Activated CD4-positive, alpha-beta T cell treated with anti-CD3 and anti-CD28 coated beads, Interleukin-10, Interleukin-2, amounts not matched to agents 100 ng/mL and 50 ng/mL, durations not matched to agents 16 hours and 8 hours (primary cell): Measurements from ENCODE around the gene BACH2.

Source experiments
- DNase-seq: peaks from one replicate; pipeline ENCODE4 v3.0.0-alpha.2; 2020

The BACH2 gene

DNA sequence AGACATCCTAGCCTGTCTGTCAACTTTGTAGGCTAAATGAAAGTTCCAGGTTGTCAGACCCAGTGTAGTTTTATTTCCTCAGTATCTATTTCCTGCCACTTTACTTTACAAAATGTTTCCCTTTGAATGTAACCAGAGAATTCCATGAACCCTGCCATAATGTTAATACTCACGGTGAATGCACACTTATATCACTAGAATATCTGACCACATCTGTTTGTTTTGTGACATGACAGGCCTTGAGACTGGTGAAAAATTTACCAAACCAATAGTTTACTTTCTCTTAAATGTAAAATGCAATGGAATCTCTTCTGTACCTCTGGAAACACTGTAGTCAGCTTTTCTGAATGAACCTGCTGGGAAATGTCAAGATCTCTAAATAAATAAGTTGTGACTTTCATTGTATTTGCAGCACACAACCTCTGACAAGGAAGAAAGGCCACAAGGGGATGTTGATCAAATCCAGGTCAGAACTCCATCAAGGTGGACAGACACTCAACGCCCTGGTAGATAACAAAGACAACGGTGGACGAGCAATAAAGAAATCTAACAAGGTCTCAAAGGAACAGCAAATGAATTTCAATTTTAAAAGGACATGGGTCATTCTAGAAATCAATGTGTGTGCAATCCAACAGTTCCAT, 59.2 kb downstream of the BACH2 start:
- DNase-seq, result no peak

DNA sequence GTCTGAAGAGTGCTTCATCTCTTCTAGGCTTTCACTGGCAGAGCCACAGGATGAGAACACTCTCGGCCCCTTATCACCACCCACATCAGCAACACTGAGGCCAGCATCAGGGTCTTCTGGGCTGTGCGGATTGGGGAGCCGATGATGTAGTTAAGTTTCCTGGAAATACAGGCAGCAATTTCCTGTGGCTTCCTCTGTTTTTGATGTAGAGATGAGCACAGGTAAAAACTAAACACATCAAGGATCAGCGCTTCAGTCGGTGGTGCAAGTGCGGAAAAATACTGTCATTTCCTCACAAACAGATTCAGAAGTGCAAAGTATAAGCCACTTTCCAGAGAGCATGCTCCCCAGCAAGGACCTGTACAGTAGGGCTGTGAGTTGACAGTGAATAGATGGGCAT, 62.6 kb downstream of the BACH2 start:
- peak; percentile 86 for DNase-seq

DNA sequence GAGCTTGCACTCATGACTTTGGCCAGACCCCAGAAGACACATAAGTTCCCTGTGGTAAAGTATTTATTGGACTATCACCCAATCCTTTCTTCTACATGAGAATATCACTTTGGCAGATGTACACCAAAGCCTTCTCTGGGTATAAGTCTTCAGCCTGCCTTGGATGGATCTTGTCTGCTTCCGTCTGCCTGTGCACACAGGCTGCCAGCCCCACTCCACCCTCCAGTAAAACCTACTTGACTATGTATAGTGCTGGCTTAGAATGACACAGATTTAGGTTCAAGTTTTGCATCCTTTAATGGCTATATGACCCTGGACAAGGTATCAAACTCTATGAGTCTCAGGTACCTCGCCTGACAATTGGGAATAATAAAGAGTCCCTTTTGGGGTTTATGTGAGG, 63.4 kb downstream of the BACH2 start:
- no peak for DNase-seq

DNA sequence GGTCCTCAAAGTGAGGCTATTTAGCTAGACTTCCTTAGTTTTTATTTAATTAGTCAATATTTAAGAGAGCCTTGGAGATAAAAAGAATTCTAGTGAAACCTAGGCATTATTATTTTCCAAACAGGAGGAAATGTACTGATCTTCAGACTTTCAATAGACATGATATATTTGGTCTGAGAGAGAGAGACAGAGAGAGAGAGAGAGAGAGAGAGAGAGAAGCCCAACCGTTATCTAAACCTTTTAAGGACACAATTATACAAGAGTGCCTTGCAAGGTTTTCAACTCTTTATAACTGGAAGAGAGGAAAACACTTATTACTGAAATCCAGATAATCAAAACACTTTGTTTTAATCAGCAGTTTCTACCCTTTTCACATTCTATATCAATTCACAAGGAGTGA, 64.8 kb downstream of the BACH2 start:
- DNase-seq, result no peak

DNA sequence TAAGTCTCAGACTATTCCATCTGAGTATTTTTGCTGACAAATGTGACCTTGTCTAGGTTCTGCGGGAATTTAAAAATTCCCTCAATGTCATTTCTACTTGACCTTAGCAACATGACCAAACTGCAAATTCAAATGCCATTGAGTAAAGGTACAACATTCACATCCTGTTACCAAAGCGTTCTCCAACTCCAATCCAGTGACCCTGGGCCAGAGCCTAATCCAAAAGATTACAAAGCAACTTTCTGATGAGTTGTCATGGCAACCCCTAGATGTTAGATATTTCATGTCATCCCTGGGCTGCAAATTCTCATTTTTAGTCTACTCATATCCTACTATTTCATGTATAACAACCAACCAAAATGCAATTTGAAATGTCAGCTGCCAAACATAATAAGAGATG, 65.3 kb downstream of the BACH2 start:
- no peak for DNase-seq

DNA sequence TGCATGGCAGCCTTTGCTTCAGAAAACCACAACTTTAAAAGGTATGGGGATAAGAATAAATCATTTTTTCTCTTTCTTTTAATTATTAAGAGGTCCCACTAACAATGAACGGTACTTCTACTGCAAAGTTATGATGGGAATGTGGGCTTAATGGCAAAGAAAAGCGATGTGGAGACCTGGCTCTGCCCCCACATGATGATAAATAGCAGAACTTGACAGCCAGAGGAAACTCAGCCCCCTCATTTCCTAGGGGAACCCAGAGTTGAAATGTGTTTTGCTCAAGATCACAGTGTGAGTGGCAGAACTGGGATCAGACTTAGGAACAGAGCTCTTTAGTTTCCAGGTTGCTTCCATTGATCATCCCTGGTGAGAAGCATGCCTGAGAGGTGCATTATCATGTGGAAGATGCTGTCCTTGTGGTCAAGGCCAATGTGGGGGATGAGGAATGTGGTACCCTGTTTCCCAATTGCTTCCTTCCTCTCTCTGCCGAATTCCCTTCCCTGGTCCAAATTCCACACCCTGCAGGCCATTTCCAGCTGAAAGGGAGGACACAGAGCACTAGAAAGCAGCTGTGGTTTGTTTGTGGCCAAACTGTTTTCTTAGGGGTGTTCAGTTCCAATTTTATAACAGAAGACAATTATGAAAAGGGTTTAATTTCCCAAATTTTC, 66.0 kb downstream of the BACH2 start:
- no peak for DNase-seq

DNA sequence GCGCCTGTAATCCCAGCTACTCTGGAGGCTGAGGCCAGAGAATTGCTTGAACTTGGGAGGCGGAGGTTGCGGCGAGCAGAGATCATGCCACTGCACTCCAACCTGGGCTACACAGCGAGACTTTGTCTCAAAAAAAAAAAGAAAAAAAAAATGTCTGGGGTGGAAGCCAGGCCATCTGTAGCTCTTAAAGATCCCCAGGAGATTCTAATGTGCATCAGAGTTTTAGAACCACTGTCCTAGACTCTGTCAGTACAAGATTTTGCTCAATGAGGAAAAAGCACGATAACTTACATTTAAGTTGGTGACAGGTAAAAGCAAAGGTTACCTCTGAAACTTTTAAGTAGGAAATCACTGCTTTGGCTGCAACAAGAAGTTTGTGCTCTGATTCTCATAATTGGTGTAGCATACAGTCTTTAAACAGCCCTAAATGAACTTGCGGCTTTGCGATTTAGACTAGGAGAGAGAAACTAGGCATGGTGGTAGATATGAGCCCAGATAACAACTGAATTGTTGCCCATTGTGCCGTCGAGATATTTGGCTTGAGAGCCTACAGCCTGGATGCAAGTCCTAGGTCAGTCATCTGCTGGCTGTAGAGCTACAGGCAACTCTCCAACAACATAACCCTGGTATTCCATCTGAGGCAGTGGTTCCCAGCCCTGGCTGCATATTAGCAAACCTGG, 67.2 kb downstream of the BACH2 start:
- DNase-seq, result no peak

DNA sequence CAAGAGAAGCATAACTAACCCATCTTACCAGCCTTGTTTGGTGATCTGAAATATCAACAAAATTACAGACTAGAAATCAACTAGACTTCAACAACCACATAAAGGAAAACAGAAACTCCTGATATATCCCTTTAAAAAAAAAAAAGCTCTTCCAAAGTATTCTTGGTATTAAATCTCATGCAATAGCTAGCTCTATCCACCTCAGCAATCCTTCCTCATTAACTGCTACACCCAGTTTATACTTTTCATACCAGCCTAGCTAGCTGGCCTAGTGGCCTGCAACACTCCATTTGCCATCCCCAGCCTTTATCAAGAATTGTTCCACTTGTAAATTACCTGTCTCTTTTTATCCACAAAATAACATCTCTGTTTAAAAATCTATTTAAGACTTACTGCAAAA, 69.0 kb downstream of the BACH2 start:
- DNase-seq, result no peak

DNA sequence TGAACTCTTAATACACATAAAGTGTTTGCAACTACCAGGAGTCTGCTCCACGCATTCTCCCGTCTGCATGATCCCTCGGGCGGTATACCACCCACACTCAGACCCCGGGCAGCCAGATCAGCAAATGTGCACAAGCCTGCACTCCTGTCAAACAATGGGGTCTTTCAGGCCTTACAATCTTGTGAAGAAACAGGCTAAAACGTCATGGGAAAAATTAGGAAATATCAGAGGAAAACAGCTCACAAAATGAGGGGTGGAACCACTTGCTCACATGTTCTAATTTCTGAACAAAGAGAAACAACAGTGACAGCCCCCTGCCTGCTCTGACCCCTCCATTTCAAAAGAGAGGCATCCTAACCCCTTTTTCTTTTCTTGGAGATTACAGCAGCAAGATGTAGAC, 69.4 kb downstream of the BACH2 start:
- no peak for DNase-seq

DNA sequence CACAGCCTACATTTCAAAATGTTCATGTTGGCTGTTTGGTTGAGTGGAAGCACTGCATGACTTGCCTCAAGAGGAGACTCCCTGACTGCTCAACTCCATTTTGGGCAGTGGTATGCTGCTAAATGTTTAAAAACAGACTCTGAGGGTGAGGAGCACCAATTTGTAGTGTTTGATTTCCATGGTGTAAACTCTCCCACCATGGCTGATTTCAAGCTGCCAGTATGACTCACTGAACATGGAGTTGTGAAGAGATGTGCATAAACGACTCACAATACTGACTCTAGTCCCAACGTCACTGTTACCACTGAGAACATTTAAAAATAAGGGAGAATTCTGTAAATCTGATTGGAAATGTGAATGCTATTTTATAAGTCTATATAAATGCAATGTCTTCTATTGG, 70.4 kb downstream of the BACH2 start:
- DNase-seq, result peak; percentile 51

DNA sequence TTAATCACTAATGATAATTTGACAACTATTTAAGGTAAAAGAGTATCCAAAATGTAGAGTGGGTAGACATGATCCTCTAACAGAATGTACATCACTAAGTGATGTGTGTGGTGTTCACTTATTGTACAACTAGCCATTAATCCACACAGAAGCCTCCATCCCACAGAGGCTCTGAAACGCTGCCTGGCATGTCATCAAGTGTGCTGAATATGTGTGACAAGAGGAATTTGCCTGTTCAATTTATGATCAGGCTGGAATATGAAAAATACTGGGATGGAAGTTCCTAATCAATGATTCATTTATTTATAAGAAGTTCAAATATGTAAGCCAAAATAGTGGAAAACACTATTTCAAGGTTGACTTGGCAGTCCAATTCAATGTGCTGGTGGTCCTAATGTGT, 72.4 kb downstream of the BACH2 start:
- no peak for DNase-seq

DNA sequence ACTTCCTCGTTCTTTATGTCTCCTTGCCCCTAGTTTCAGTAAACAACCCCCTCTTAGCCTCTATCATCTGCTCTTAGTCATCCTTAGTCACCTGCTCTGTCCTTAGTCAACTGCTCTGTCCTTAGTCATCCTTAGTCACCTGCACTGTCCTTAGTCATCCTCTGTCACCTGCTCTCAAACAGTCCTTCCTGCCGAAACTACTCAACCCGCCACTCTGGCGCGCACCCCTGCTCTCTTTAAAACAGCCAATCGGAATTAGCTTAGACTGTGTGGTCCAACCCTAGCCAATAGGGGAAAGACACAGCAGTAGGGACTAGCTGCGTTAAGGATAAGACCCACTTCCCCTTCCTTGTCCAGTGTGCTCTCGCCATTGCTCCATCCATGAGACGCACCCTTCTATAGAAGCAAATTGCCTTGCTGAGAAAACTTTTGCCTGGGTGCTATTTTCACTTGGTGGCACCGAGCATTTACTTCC, 73.9 kb downstream of the BACH2 start:
- peak; percentile 72 for DNase-seq

DNA sequence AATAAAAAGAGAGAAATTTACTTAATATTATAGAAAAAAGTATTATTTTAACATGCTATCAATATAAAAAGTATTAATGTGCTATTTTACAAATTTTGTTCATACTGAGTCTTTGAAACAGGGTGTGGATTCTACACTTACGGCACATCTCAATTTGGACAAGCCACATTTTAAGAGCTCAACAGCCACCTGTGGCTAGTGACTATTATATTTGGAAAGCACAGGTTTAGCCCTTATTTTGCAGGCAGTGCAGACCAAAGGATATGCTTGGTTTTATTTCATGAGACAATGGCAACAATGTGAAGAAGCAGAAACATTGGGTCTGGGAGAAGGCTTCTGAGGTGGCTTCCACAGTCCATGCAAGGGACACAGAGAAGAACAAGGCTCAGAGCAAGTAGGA, 74.6 kb downstream of the BACH2 start:
- DNase-seq, result no peak

DNA sequence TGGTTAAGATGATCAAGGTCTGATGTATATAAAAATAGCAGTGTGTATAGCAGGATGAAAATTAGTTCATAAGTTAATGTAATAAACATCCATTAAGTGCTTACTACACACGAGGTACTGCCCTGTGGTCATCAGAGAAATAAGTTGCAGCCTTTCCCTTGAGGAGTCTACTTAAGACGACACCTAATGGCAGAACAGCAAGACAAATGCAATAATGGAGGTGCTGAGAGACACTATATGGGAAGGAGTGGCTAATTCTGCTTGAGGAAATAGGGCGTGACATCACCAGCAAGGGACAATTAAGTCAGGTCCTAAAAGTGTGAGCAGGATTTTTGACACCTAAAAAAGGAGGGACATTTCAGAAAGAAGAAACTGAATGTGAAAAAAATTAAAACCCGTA, 75.2 kb downstream of the BACH2 start:
- DNase-seq, result no peak

DNA sequence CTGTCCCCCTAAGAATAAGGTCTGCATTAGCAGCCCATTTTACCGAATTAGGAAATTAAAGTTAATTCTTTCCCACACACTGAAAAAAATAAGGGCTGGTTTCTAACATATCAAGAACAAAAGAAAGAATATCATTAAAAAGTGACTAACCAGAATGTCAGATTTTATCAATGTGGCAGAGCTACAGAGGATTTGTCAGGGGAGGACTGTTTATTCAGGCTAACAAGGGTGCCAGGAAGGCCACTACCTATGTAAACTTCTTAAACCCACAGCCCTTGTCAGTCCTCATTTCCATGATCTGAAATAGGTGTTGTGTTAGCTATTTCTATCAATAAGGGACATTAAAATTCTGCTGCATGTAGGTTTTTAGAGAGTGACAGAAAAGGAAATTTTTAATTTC, 76.4 kb downstream of the BACH2 start:
- DNase-seq, result no peak

DNA sequence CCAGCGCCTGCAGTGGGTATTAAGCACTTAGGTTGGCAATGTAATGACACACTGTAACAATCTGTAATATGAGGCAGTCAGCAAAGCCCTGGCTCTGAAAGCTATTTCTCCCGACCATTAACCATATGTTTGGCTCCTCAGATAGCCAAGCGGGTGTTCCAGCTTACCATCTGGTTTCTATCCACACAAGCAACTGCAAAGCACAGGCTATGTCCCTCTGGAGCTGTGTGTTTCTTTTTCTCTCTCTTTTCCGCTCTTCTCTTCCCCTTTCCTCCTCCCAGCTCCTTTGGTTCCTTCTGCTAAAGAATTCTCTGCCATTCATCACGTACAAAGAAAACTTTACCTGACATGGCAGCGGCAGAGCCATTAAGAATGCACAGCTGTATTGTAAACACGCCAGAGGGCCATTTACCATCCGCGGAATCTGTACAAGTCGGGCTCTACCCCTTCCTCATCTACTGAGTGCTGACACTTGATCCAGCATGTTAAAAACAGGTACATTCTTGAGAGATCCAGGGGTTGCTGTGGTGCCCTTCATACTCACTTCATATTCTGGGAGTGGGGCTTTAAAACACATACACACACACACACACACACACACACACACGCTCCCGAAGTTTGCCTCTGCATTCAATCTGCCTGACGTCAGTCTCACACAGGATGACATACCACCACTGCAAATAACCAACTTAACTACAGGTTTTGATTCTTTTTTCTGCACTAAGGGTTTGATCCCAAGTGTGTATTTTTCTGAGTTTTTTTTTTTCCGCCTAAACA, 77.2 kb downstream of the BACH2 start:
- no peak for DNase-seq

DNA sequence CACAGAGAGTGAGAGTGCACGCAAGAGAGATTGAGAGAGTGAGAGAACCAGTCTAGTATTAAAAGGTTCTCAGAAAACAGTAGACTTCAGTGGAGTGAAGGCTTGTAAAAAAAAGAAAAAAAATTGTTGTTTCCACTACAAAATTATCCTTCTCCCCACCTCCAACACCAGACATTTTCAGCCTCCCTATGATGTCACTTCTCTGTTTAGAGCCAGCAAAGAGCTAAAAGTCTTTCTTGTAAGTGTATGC, 77.8 kb downstream of the BACH2 start:
- no peak for DNase-seq

DNA sequence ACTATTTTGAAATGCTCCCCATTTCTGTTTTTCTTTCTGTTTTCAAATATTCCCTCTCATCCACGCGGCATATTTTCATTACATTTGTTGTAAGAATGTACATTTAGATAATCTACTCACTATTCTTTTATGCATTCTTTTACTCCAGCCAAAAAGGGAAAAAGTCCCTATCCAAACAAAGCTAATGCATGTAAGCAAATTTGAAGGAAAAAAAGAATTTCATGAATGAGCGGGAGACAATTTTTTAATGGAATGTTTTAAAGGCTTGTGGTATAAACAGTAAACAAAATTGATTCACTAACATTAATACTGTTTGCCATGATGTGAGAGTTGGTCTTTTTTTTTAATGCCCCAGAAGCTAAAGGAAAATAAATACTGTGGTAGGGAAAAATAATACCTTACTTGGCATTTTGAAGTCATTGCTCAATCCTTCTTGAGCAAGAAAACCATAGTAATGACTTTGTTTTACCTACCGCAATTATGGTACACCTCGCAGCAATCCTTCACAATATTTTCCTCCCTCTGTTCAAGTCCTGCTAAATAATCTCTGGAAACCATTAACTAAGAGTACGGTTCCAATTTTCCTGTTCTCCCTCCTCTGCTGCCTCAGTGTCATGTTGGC, 79.0 kb downstream of the BACH2 start:
- no peak for DNase-seq

DNA sequence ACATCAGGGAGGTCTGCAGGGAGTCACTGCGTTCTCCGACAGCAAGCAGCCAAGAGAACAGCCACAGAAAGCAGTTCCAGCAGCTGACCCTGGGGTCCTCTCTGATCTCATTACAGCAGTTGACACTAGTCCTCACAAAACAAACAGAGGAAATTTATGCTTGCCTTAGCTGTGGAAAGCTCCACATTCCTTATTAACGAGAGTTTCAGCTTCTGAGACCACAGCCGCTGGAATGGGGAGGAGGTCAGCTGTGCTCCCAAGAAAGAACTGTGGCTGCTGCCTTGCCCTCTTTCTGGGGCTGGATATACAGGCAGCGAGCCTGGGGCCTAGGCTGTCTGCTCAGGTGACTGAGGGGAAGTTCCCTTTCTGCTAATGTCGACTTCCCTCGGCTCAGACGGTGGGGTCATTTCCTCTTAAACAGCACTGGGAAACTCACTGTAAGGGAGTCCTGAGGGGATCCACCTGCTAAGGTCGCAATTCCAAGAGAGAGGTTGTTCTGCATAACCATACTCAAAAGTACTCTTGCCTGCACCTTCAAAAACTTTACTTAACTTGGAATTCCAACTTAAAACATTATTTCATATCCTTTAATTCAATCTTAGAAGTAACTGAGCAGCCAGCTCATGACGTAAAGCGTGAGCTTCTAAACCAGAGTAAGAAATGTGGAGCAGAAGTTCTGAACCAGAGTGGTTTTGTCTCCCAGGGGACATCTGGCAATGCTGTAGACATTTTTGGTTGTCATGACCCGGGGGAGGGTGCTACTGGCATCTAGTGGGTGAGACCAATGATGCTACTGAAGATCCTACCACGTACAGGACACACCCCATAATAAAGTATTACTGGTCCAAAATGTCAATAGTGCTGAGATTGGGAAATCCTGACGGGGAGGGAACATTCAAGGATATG, 80.3 kb downstream of the BACH2 start:
- DNase-seq, result peak; percentile 37

DNA sequence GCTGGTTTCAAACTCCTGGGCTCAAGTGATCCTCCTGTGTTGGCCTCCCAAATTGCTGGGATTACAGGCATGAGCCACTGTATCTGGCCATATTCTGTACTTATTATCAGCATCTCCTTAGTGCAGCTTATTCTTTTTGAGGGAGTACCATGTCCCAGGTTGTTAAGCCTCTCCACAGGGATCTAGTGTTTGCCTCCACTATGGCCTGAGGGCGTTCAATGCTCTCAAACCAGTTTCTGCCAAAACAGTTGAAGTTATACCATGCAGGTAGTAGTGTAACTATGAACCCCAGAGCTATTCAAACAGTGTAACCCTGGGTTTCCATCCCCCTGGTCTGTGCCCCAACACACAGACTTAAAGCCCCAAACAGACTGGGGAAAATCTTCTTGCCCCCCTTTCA, 81.7 kb downstream of the BACH2 start:
- no peak for DNase-seq

DNA sequence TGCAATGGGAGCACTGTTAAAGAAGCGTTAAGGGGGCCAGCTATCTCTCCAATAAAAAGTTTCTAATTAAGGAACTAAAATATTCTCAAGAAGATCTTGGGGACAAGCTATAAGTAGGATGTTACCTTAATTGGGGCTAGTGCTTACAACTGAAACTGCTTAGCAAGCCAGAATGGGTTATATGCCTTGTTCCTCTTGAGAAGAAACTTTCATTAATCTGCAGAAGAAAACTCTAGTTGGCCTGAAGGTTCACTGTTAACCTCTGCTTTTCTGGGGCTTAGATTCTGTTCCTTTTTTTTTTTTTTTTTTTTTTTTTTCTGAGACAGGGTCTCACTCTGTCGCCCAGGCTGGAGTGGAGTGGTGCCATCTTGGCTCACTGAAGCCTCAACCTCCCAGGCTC, 82.2 kb downstream of the BACH2 start:
- DNase-seq, result no peak

DNA sequence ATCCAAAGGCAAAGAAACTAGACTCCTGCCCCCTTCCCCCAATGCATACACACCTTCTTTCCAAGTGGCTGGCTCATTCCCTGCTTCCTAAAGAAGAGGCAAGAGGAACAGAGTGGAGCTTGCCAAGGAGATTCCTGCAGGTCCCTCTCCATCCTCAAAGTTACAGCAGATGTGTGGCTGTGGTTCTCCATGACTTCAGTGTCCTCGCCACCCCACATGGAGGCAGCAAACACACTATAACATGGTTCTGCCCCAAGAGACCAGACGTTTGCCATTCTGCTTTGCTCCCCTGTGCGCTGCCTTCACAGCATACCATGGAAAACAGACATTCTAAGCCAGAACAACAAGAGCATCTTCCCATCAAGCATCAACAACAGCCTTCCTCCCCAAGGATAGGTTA, 84.4 kb downstream of the BACH2 start:
- DNase-seq, result no peak
